ENCODE data around the gene MYO7A.

The MYO7A gene

GRCh38 chr11:77147668-77148321, 19.7 kb downstream of the MYO7A start:
- no peak for DNase-seq

- DNase-seq, result no peak
Measured at GRCh38 chr11:77148963-77149715, 21.1 kb downstream of the MYO7A start.

- no peak for DNase-seq
Measured at GRCh38 chr11:77149716-77150392, 21.8 kb downstream of the MYO7A start.

- no peak for DNase-seq
Measured at GRCh38 chr11:77150836-77151235, 22.8 kb downstream of the MYO7A start.

GRCh38 chr11:77151804-77152509, 23.9 kb downstream of the MYO7A start:
- DNase-seq, result peak; percentile 98

GRCh38 chr11:77152846-77153245, 24.8 kb downstream of the MYO7A start:
- peak; percentile 52 for DNase-seq

GRCh38 chr11:77153276-77154185, 25.5 kb downstream of the MYO7A start:
- DNase-seq, result no peak

GRCh38 chr11:77154381-77155081, 26.5 kb downstream of the MYO7A start:
- DNase-seq, result peak; percentile 95

GRCh38 chr11:77155082-77155475, 27.0 kb downstream of the MYO7A start:
- DNase-seq, result peak; percentile 79

- no peak for DNase-seq
Measured at GRCh38 chr11:77155556-77156130, 27.6 kb downstream of the MYO7A start.

- DNase-seq, result no peak
Measured at GRCh38 chr11:77156396-77157195, 28.6 kb downstream of the MYO7A start.

GRCh38 chr11:77158041-77158695, 30.1 kb downstream of the MYO7A start:
- no peak for DNase-seq

- DNase-seq, result no peak
Measured at GRCh38 chr11:77159219-77159936, 31.3 kb downstream of the MYO7A start.

- DNase-seq, result no peak
Measured at GRCh38 chr11:77159937-77160495, 32.0 kb downstream of the MYO7A start.

GRCh38 chr11:77163271-77163670, 35.2 kb downstream of the MYO7A start:
- no peak for DNase-seq

GRCh38 chr11:77165066-77165465, 37.0 kb downstream of the MYO7A start:
- DNase-seq, result no peak

GRCh38 chr11:77166021-77166420, 38.0 kb downstream of the MYO7A start:
- DNase-seq, result no peak

GRCh38 chr11:77167111-77167626, 39.1 kb downstream of the MYO7A start:
- no peak for DNase-seq

Measured in RPMI8226 (cell line).